Mammary epithelial cell (primary cell): ENCODE results near the gene BPIFB3.

Source experiments
- EZH2 ChIP-seq: IDR thresholded peaks from 2 replicates; pipeline ENCODE4 v1.6.1; 2012; ENCODE audit warnings: low read length, inconsistent platforms, borderline replicate concordance
- TF ChIP-seq, protein P1 (sequence below), 2 donors: IDR thresholded peaks in 1 of 2; conservative IDR thresholded peaks in 1 of 2; 2 replicates each; pipeline ENCODE4 v1.5.1; 2011 to 2012; ENCODE audit warnings: inconsistent platforms in 2 of 2, low read length in 2 of 2, mild to moderate bottlenecking in 2 of 2, control low read depth in 1 of 2, low read depth in 1 of 2; ENCODE audit not compliant: insufficient read depth in 1 of 2; ENCODE audit errors: extremely low read depth in 1 of 2

DNA sequence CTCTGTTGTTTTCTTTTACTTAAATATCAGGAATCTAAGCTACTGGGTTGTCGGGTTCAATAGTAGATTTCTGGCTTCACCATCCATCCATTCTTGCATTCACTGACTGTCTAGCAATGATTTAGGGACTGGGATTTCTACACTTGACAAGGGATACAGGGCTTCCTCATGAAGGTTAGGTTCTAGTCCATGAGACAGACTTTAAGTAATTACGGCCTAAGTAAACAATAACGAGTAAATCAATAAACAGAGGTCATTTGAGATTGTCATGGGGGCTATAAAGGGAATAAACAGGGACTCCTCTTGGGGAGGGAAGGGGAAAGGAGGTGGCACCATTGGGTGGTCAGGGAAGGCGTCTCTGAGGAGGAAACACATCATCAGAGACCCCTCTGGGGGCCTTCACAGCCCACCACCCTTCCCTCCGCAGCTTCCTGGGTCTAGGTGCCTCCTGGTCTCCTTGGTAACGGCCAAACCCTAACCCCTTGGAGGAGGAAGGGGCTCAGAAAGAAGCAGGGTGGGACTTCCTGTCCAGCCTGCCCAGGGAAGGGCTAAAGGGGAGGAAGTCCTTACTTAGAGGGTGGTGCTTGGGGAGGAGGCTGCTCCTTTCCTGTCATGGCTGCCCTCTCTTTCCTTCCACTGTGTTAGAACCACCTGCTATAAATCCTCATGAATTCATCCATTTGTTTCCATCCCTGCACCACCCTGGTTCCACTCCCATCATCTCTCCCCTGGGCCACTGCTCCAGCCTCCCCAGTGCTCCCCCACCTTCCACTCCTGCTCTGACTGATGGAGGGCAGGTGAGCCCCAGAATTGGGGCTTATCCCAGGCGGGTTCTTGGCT is 59.1 kb downstream of the BPIFB3 start:
- TF ChIP-seq, protein P1, sequence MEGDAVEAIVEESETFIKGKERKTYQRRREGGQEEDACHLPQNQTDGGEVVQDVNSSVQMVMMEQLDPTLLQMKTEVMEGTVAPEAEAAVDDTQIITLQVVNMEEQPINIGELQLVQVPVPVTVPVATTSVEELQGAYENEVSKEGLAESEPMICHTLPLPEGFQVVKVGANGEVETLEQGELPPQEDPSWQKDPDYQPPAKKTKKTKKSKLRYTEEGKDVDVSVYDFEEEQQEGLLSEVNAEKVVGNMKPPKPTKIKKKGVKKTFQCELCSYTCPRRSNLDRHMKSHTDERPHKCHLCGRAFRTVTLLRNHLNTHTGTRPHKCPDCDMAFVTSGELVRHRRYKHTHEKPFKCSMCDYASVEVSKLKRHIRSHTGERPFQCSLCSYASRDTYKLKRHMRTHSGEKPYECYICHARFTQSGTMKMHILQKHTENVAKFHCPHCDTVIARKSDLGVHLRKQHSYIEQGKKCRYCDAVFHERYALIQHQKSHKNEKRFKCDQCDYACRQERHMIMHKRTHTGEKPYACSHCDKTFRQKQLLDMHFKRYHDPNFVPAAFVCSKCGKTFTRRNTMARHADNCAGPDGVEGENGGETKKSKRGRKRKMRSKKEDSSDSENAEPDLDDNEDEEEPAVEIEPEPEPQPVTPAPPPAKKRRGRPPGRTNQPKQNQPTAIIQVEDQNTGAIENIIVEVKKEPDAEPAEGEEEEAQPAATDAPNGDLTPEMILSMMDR (conservative IDR thresholded peaks at IDR 0.05 in 1 of 2, IDR thresholded peaks at IDR 0.05 in 1 of 2; ENCODE audit: extremely low read depth in 1 of 2, insufficient read depth in 1 of 2, low read depth in 1 of 2, low read length in 2 of 2): no peak
- no peak for TF ChIP-seq EZH2
